ENCODE results near the gene CTNNA3.

DNA sequence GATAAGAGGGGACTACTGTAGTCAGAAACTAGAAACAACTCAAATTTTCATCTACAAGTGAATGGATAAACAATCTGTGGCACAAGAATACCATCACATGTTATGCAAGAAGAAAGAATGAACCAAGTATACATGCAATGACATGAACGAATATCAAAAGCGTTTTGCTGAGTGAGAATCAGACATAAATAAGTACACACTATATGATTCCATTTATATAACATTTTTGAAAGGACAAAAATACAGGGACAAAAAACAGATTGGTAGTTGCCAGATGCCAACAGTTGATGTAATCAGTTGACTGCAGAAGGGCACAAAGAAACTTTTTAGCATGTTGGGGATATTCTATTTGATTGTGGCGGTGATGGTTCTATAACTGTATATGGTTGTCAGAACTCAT, 33.6 kb downstream of the CTNNA3 start:
- TF ChIP-seq, protein P1, sequence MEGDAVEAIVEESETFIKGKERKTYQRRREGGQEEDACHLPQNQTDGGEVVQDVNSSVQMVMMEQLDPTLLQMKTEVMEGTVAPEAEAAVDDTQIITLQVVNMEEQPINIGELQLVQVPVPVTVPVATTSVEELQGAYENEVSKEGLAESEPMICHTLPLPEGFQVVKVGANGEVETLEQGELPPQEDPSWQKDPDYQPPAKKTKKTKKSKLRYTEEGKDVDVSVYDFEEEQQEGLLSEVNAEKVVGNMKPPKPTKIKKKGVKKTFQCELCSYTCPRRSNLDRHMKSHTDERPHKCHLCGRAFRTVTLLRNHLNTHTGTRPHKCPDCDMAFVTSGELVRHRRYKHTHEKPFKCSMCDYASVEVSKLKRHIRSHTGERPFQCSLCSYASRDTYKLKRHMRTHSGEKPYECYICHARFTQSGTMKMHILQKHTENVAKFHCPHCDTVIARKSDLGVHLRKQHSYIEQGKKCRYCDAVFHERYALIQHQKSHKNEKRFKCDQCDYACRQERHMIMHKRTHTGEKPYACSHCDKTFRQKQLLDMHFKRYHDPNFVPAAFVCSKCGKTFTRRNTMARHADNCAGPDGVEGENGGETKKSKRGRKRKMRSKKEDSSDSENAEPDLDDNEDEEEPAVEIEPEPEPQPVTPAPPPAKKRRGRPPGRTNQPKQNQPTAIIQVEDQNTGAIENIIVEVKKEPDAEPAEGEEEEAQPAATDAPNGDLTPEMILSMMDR (IDR thresholded peaks at IDR 0.05; ENCODE audit: insufficient read depth, low read length, poor library complexity, severe bottlenecking) = no peak
- no peak for TF ChIP-seq EZH2phosphoT487 (conservative IDR thresholded peaks at IDR 0.05; ENCODE audit: low read length)
